Measurements from ENCODE around the gene AGBL4.

GRCh38 chr1:49046305-49046704 is 977.4 kb downstream of the AGBL4 start:
- TF ChIP-seq ZNF8 (CRISPR knock-in tag; IDR thresholded peaks at IDR 0.05), result no peak
- no peak for TF ChIP-seq ISL1 (CRISPR knock-in tag; IDR thresholded peaks at IDR 0.05)
- TF ChIP-seq CSDC2 (CRISPR knock-in tag; IDR thresholded peaks at IDR 0.05), result no peak
- no peak for TF ChIP-seq CSRNP3 (CRISPR knock-in tag; IDR thresholded peaks at IDR 0.05)
- TF ChIP-seq ZNF565 (CRISPR knock-in tag; conservative IDR thresholded peaks at IDR 0.05; ENCODE audit: low read depth), result no peak
- no peak for TF ChIP-seq BACH2 (CRISPR knock-in tag; IDR thresholded peaks at IDR 0.05; ENCODE audit: borderline replicate concordance)
- TF ChIP-seq POU6F1 (CRISPR knock-in tag; IDR thresholded peaks at IDR 0.05; ENCODE audit: borderline replicate concordance, low read depth), result no peak
- no peak for TF ChIP-seq ZFP3 (CRISPR knock-in tag; IDR thresholded peaks at IDR 0.05)
- no peak for TF ChIP-seq PATZ1 (CRISPR knock-in tag; IDR thresholded peaks at IDR 0.05; ENCODE audit: borderline replicate concordance)
- no peak for TF ChIP-seq ARNTL (CRISPR knock-in tag; IDR thresholded peaks at IDR 0.05; ENCODE audit: borderline replicate concordance, low read depth)
- no peak for TF ChIP-seq TSHZ2 (CRISPR knock-in tag; IDR thresholded peaks at IDR 0.05)
